ENCODE data around the gene VCAN.

VCAN gene

DNA sequence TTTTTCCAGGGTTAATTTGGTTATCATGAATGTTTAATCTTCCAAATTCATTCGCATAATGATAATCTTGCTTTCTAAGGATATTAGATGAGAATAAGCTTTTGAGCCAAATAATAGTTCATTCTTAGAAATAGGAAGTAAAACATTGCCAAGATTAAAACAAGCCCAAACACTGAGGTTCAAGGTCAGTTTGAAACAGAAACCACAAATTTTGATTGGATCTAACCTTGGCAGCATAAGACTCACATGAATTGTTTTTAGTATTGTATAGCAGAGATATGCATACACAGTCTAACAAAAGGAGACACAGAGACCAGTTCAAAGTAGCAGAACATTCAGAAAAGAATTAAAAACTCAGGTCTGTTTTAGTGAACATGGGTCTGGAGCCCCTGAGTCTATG, 43.4 kb upstream of the VCAN start:
- no peaks in the 10 kb centered on the region for H3K4me1 ChIP-seq (ENCODE audit: low read length)
- no peak overlapping the region for H3K27ac ChIP-seq (ENCODE audit: low read length)
- no peak for DNase-seq
- H4K20me1 ChIP-seq (ENCODE audit: insufficient read depth, low read length) = no peaks in the 10 kb centered on the region
- no peaks in the 10 kb centered on the region for H3K36me3 ChIP-seq (replicated peaks; ENCODE audit: insufficient read depth, low read length)
- H3K27me3 ChIP-seq (replicated peaks; ENCODE audit: insufficient read depth, low read length) = no peaks in the 10 kb centered on the region
- no peak overlapping the region for H3K4me2 ChIP-seq (ENCODE audit: low read depth, low read length)
- H3K9me3 ChIP-seq (replicated peaks; ENCODE audit: insufficient read depth, low read length) = no peaks in the 10 kb centered on the region
- H3K79me2 ChIP-seq (ENCODE audit: low read length) = no peaks in the 10 kb centered on the region
- H3K9ac ChIP-seq (ENCODE audit: low read length) = no peak overlapping the region
- H2AFZ ChIP-seq (ENCODE audit: low read length) = no peak overlapping the region
- TF ChIP-seq EZH2 (optimal IDR thresholded peaks at IDR 0.05; ENCODE audit: low read depth, low read length) = no peak
- no peak for TF ChIP-seq EZH2phosphoT487 (IDR thresholded peaks at IDR 0.05; ENCODE audit: low read length)
- TF ChIP-seq, protein P1, sequence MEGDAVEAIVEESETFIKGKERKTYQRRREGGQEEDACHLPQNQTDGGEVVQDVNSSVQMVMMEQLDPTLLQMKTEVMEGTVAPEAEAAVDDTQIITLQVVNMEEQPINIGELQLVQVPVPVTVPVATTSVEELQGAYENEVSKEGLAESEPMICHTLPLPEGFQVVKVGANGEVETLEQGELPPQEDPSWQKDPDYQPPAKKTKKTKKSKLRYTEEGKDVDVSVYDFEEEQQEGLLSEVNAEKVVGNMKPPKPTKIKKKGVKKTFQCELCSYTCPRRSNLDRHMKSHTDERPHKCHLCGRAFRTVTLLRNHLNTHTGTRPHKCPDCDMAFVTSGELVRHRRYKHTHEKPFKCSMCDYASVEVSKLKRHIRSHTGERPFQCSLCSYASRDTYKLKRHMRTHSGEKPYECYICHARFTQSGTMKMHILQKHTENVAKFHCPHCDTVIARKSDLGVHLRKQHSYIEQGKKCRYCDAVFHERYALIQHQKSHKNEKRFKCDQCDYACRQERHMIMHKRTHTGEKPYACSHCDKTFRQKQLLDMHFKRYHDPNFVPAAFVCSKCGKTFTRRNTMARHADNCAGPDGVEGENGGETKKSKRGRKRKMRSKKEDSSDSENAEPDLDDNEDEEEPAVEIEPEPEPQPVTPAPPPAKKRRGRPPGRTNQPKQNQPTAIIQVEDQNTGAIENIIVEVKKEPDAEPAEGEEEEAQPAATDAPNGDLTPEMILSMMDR (IDR thresholded peaks at IDR 0.05; ENCODE audit: low read length) = no peak
- H3F3A ChIP-seq (ENCODE audit: insufficient read depth, low read length) = no peaks in the 10 kb centered on the region
- no peak overlapping the region for H3K4me3 ChIP-seq (ENCODE audit: low read length)
- no peaks in the 10 kb centered on the region for H3K9me2 ChIP-seq (replicated peaks; ENCODE audit: insufficient read depth, low read length)

DNA sequence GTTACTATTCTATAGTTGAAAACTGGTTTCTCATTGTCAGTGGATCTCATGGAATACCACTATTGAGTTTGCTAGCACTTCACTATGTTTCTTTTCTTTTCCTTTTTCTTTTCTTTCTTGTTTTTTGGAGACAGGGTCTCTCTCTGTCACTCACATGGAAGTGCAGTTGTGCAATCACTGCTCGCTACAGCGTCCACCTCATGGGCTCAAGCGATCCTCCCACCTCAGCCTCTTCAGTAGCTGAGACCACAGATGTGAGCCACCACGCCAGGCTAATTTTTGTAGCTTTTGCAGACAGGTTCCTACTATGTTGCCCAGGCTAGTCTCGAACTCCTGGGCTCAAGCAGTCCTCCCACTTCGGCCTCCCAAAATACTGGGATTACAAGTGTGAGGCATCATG, 42.7 kb upstream of the VCAN start:
- no peaks in the 10 kb centered on the region for H4K20me1 ChIP-seq (ENCODE audit: insufficient read depth, low read length)
- no peaks in the 10 kb centered on the region for H3K36me3 ChIP-seq (replicated peaks; ENCODE audit: insufficient read depth, low read length)
- no peaks in the 10 kb centered on the region for H3K4me1 ChIP-seq (ENCODE audit: low read length)
- no peaks in the 10 kb centered on the region for H3K9me3 ChIP-seq (replicated peaks; ENCODE audit: insufficient read depth, low read length)
- H3K27ac ChIP-seq (ENCODE audit: low read length) = no peak overlapping the region
- no peak overlapping the region for H3K4me2 ChIP-seq (ENCODE audit: low read depth, low read length)
- H3K79me2 ChIP-seq (ENCODE audit: low read length) = no peaks in the 10 kb centered on the region
- H3K9me2 ChIP-seq (replicated peaks; ENCODE audit: insufficient read depth, low read length) = no peaks in the 10 kb centered on the region
- no peaks in the 10 kb centered on the region for H3F3A ChIP-seq (ENCODE audit: insufficient read depth, low read length)
- DNase-seq = no peak
- H2AFZ ChIP-seq (ENCODE audit: low read length) = no peak overlapping the region
- H3K4me3 ChIP-seq (ENCODE audit: low read length) = no peak overlapping the region
- TF ChIP-seq EZH2 (optimal IDR thresholded peaks at IDR 0.05; ENCODE audit: low read depth, low read length) (no peak), EZH2phosphoT487 (IDR thresholded peaks at IDR 0.05; ENCODE audit: low read length) (no peak)
- TF ChIP-seq, protein P1 (IDR thresholded peaks at IDR 0.05; ENCODE audit: low read length) = no peak
- H3K27me3 ChIP-seq (replicated peaks; ENCODE audit: insufficient read depth, low read length) = no peaks in the 10 kb centered on the region
- H3K9ac ChIP-seq (ENCODE audit: low read length) = no peak overlapping the region

DNA sequence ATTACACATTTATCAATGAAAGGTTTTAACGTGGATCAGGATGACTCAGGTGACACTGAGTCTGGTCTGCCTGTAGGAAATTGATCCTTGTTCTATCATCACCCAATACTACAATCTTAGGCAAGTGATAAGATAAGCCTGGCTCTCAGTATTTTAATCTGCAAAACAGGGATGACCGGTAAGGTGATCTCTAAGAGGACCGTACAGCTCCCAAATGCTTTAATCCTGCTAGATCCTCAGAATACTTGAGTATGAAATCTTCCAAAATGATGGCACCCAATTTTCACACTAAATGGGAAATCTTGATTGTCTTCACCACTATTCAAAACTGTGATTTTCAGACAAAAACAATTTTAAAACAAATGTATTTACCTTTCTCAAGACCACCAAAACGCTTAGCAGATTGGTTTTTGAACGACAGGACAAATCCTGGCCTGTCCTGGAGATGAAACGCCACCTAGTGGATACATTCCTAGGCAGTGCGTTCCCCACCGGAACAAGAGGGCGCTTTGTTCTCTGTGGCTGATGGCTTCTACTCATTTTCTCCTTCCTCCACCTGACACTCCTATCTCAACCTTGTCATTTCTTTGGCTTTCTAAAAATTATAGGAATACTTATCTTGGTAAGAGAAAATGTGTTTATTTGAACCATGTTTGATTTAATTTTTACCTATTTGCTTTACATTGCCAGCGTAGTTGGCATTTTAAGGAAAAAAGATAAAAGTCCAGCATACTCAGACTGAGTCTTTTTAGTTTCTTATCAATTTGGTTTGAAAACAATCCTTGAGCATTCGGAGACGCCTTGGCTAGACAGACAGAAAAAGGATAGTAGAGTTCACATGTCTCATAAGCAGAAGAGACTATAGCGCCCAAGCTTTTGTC, 41.2 kb upstream of the VCAN start:
- H2AFZ ChIP-seq (ENCODE audit: low read length) = no peak overlapping the region
- no peaks in the 10 kb centered on the region for H3K9me2 ChIP-seq (replicated peaks; ENCODE audit: insufficient read depth, low read length)
- no peaks in the 10 kb centered on the region for H3K79me2 ChIP-seq (ENCODE audit: low read length)
- H3K4me2 ChIP-seq (ENCODE audit: low read depth, low read length) = no peak overlapping the region
- H3K4me3 ChIP-seq (ENCODE audit: low read length) = no peak overlapping the region
- no peak overlapping the region for H3K27ac ChIP-seq (ENCODE audit: low read length)
- H3K27me3 ChIP-seq (replicated peaks; ENCODE audit: insufficient read depth, low read length) = no peaks in the 10 kb centered on the region
- H3F3A ChIP-seq (ENCODE audit: insufficient read depth, low read length) = no peaks in the 10 kb centered on the region
- H3K9ac ChIP-seq (ENCODE audit: low read length) = no peak overlapping the region
- H3K9me3 ChIP-seq (replicated peaks; ENCODE audit: insufficient read depth, low read length) = no peaks in the 10 kb centered on the region
- no peaks in the 10 kb centered on the region for H3K4me1 ChIP-seq (ENCODE audit: low read length)
- no peaks in the 10 kb centered on the region for H4K20me1 ChIP-seq (ENCODE audit: insufficient read depth, low read length)
- no peak for TF ChIP-seq EZH2 (optimal IDR thresholded peaks at IDR 0.05; ENCODE audit: low read depth, low read length)
- TF ChIP-seq, protein P1 (IDR thresholded peaks at IDR 0.05; ENCODE audit: low read length) = peak; percentile 89
- no peaks in the 10 kb centered on the region for H3K36me3 ChIP-seq (replicated peaks; ENCODE audit: insufficient read depth, low read length)
- DNase-seq = peak; percentile 57

Measured in MM.1S (cell line).